Left renal pelvis (tissue), 4 donors: ENCODE results near the gene BTRC. TPM values are rescaled to one million over a fixed set of nuclear protein-coding genes. Genes with fewer than 3 reads are reported as not detected.

Source experiments
- DNase-seq, 4 donors: peaks; one replicate each; pipeline ENCODE4 v3.0.0-alpha.2; 2013; ENCODE audit warnings: low read depth in 4 of 4, low spot score in 3 of 4
- polyA plus RNA-seq, 4 donors: library from polyadenylated mRNA; unstranded; fragments of 120-200 nt; gene quantifications; one replicate each; pipeline ENCODE4 v1.2.1, GENCODE V29; 2013; ENCODE audit not compliant: insufficient read length in 4 of 4

Gene BTRC
- polyA plus RNA-seq, 4 donors = 24.9 to 29.0 (median 26.6) TPM

DNA sequence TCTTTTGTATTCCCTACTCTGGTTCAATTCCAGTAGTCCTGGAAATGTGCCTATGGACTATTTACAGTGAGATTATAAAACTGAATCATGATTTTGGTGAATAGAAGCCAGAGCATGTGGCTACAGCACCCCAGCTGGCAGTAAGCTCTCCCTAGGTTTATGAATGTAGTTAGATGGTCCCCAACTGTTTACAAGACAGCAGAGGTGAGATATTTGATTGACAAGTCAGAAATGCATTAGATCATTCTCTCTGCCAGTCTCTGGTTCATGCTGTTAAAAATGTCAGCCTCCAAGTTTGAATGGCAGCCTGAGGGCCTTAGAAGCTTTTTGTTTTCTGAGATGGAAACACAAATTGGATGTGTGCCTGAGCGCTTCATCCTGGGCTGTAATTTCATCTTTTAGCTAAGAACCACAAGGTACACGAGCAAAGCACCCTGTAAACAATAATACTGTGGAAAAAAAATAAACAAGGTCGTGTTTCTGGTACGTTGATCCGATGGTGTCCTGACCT, 85.0 kb downstream of the BTRC start:
- no peak for DNase-seq

DNA sequence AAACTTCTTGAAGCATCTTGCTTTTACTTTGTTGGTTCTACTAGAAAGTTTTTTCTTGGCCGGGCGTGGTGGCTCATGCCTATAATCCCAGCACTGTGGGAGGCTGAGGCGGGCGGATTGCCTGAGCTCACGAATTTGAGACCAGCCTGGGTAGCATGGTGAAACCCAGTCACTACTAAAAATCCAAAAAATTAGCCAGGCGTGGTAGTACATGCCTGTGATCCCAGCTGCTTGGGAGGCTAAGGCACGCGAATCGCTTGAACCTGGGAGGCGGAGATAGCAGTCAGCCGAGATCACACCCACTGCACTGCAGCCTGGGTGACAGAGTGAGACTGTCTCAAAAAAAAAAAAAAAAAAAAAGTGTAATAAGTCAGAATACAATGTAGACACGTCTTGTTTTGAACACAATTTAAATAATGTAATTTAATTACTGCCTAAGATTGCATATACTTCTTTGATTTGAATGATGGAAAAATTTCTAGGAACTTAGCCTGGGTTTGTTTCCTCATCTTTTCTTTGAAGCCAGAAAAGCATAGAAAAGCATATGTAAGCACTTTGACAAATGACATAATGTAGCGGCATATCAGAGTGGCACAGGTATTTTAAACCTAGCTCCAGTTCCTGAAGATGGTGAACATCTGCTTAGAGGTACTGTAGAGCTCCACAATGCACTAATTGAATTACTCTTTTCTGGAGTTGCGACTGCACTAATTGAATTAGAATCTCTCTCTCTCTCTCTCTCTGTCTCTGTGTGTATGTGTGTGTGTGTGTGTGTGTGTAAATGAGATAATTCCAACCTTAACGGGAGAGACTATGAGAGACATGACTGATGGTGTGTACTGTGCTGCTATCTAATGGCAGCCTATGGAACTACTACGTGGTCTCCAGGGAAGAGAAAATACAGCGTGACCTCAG, 87.8 kb downstream of the BTRC start:
- DNase-seq = peak; percentile 14 to 47 (median 32)

DNA sequence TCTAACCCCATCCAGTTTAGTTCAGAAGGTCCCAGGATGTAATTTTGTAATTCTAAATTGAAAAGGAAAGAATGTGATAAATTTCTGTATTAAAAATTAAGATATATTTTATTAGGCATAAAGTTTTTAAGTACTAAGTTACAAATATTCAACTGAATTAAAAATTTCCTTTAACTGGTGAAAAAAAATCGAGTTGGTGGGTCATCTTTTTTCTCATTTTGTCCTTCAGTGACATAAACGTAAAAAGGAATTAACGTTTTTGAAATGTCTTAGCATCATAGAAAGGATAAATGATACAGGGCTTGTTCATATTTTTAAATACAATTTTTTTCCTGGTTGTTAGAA, 88.5 kb downstream of the BTRC start:
- no peak for DNase-seq

DNA sequence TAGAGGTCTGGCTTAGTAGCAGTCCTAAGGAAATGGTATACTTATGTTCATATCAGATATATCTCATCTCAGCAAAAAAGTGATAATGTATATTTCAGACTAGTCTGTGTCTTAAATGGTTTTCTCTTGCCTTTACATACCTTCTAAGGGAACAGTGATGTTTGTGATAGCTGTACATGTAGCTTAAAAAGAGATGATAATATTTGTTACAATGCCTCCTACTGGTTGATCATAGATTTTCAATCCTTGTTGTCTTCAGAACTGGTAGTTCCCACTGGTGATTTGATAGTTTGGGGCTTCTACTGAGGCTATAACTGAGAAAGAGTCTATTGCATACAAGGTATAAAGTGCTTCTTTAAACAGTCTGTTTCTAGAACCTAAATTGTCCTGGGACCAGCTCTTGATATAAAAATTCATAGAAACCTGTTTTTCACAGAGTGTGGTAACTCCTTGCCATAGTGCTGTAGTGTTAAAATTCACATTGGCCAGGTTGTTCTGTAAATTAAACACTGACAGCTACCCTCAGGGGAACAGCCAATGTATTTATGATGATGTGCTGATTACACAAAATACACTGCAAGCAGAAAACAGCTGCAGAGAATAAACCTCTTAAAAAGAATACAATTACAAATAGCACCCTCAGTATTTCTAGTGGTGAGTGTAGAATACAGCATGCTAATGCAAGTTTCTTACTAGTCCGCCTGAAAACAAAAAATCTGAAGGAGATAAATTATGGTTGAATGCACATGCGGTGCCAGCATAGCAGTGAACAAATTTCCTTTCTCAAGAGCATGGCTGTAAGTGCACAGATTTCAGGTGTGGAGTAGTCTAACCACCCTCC, 90.3 kb downstream of the BTRC start:
- no peak for DNase-seq

DNA sequence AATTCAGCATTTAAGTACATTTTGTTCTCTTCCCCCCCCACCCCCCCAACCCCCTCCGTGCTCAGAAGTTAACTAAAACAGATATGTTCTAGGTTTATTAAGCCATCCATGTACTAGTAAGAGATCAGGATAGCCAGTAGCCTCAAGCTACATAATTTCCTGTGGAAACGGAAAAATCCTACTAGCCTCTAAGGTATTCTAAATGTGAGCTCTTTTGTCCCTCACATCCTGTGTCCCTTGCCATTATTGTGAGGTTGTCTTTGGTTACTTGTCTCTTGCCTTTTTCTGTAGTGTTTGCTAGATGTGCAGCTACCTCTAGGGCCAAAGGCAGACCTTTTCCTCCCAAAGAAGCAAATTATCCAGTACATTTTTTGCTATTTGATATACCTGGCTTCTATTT, 92.1 kb downstream of the BTRC start:
- no peak for DNase-seq

DNA sequence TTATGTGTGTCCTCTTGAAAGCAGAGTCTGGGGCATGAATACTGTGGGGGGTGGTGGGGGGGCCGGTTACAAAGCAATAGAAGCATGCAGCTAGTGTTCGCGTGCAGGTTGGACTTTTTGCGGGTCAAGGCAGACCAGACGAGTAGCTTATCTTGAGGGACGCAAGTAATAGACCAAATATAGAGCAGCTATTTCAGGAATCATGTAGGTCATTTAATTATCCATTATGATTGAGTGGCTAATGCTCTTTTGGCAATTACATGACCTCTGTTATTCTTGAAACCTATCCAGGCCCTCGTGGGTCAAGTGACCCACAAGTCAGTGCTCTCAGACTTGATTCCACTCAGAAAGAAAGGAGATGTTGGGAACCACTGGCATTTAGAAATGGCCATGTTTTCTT, 93.0 kb downstream of the BTRC start:
- no peak for DNase-seq

DNA sequence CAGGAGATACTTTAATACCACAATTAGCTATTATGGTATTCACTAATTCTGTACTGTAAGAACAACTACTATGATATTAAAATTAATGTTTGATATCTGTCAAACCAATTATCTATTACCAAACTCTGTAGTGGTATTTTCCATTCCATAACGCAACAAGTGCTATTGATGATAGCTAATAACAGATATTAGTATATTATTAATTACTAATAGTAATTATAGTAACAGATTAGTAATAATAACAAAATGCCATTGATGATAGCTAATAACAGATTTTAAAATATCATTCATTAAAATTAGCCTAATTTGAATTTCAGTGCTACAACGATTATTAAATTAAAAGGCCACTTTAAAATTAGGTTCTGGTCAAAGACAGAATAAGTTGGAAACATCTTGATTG, 93.5 kb downstream of the BTRC start:
- no peak for DNase-seq

DNA sequence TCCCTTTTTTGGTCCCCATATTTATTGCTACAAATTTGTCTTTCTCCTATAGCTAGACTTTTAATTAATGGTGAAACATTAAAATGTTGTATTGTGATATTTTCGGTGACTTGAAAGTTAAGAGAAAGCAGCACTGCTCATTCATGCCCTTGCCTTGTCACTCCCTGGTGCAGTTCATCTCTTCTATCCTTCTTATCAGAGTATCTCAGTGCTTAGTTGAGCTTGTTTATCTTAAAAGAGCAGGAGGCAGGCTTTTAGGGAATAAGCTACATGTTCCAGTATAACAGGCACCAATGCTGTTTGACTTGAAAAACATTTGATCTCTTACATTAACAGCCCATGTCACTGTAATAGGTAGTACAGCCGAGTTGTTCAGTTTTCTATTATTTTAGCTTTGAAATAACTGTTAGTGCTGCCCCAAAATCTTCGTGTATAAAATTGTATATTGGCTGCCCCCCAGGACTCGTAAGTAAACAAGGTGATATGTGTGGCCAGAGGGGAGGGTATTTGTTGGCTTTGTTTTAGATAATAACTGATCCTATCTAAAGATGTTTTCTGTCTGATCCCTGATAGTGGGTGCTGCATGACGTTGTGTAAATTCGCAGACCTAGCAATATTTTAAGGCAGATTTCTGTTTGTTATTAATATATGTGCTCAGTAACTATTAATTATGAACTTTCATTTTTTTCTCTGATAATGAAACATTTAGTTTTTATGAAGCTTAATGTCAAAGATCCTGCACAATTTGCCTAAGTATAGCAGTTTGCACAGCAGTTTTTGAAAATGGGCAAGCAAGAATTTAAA, 96.5 kb downstream of the BTRC start:
- DNase-seq = no peak

DNA sequence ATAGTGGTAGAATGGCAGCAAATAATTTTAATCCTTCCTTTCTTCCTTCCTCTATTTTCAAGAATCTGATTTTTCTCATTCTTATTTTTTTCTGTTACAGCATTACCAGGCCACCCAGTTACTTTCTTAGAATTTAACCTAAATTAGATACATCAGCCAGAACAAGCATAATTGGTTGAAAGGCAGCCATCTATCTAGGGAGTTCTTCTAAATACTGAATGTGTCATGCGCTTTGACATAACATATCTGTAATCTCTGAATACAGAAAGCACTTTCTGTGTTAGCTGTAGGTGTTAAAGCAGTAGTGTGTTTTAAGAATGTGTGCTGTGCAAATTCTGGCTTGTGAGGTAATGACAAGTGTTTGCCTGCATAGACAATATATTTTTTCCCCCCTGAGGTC, 97.3 kb downstream of the BTRC start:
- DNase-seq = no peak

DNA sequence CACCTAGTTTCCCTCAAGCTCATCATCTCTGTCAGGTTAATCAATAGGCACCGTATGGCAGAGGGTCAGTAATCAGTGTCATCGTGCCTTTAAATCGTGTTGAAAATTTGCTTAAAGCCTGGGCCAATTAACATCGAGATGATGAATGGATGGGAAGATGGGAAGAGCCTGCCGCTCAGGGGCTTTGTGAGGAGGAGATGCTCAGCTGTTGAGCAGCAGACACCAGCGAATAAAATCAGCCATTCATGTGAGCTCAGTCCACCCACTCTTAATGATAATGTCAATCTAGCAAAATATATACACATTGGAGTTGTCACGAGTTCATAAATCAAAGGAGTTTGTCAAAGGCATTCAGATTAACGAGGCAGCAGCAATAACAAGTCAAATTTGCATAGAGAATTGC, 97.7 kb downstream of the BTRC start:
- DNase-seq = no peak

DNA sequence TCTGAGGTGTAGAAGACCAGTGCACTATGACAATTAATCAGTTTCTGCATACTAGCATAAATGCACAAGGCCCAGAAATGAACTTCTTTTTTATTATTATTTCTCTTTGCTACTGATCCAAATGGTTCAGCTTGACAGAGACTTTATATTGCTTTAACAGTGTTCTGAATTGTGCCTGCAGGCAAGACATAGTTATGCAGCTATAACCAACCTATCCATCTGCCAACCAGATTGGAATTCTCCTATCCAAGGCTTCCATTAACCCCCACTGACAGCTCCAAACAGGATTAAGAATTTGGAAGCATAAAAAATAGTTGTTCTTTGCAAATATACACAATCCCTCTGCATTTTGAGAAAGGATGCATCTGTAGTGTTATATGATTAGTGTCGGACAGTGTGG, 98.2 kb downstream of the BTRC start:
- no peak for DNase-seq

DNA sequence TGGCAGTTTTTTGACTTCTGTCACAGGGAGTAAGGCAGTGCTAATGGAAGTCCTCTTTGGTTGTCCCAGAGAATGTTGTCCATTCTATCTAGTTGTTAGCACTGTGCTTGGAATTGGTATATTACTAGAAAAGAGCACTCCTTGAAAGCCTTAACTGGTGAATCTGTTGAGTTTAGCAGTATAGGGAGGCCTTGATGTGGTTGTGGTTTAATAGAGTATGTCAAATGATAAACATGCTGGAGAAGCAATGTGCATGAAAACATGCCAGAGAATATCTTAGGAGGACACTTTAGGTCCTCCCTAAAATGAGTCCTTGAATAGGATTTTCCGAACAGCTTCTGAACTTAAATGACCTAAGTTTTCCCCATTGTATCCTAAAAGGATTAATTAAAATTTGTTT, 98.6 kb downstream of the BTRC start:
- DNase-seq = no peak

DNA sequence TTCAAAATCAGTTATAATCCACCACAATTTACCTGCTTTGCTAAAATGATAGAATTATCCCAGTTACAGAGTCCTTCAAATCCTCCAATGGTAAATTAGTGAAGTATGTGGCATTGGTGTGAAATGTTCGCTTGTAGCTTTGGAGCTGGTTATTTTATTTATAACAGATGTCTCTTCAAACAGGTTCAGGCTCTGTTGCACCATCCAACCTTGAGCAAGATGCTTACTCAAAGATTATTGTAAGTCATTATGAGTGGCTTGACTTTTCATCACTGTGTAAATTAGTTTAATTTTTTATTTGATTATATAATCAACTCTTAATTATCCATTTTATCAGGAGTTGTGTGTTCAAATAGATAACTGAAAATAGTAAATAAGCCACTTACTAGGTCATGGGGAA, 99.4 kb downstream of the BTRC start:
- no peak for DNase-seq

DNA sequence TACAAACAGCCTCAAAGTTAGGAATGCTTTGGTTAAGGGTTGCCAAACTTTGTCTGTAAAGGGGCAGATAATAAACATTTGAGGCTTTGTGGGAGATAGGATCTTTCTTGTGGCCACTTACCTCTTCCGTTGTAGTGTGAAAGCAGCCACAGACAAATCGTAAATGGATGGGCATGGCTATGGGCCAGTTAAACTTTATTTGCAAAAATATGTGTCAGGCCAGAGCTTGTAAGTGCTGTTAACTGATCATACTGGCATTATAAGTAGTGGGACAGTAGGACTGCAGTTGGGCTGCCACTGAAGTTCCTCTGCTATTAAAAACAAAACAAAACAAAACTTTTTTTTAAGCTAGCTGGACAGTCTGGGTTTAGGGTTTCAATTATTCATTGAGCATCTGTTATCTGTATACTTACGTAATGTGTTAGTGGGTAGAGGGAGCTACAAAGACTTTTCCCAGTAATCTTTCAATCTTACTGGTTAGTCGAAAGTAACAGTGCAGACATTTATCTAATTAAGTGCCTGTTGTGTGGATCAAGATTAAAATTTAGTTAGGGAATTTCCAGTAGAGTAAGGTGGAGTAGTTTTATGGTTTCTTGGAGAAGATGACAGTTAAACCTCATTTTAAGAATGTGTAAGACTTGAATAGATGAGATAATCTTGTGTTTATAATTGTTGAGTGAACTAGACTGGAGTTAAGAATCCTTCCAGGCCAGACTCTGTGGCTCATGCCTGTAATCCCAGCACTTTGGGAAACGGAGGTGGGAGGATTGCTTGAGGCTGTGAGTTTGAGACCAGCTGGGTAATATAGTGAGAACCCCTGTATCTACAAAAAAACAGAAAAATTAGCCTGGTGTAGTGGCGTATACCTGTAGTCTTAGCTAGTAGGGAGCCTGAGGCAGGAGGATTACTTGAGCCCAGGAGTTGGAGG, 100.1 kb downstream of the BTRC start:
- no peak for DNase-seq

DNA sequence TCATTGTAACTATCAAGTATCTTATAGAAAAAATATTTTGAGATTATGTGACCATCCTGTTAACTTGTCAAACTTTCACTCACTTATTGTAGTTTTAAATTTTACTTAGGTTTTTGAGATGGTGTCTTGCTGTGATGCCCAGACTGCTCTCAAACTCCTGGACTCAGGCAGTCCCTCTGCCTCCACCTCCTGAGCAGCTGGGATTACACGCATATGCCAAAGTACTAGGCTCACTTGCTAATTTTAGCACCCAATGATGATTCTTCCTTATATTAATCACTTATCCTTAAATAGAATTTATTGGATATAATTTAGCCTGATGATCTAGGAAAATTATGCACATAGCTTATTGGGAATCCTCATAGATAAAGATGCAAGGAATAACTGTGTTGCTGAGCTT, 104.9 kb downstream of the BTRC start:
- no peak for DNase-seq

DNA sequence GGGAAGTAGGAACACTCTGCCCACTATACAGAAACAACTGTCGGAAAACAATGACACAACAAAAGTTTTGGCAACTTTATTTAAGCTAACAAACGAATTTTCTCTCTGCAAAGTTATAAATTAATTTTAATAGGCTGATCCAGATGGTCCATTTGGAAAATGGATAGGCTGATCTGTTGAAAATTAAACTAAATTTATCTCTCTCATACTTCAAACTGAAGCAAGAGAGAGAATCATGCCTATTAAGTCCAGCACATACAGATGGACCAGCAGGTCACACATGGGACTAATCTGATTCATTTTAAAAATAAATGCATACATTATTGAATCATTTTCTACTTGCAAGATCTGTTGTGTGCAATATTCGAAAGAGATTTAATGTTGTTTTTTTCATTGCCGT, 110.1 kb downstream of the BTRC start:
- no peak for DNase-seq

DNA sequence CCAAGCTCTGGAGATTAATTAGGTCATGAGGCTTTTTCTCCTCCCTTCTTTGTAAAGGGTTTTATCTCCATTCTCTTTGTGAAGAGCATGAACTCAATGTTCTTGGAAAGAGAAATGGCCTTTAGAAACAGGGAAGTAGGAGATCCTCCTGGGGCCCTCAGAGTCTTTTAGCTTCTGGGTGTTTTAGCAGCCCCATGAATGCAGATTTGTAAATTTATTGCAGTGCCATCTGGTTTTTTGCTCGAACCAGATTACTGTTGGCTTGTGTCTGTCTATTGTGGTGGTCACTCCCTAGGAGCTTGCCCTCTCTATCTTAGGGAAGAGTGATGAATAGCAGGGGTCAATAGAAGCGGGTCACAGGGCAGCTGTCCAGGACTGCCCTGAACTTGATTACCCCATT, 110.6 kb downstream of the BTRC start:
- no peak for DNase-seq

DNA sequence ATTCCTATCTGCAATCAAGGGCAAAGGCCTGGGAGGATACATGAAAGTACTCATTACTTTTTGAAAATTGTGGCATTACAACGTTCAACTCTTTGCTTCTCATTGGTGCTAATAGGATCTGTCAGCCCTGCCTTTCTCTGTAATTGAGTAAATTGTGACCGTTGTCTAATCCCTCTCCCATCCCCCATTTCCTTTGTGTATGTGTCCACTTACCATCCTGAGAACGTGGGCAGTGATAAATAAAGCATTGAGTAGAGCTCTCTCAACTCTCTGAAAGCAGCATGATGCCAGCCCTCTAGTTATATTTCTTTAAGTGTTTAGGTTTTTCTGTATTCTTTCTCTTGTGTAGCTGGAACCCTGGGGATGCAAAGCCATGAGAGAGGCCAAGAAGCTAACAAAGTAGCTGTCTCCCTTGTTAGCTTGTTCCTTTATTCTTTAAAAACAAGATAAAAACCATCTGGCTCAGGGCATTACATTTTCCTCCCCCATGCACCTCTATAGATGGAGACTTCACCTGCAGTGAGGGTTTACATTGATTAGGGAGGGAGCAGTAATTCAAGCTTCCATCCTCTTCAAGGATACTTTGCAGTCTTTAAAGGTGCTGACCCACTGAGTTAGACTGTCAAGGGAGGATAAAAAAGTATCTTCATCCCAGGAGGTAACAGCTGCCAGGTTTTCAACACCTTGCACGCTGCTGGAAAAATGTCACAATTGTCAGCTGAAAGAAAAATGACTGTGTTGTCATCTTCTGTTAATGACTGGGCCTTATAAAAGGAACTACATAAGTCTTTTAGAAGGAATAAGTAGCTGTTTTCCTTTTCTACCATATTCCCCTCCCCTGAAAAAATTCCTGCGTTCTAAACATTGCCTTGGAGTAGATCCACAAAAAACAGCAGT, 112.3 kb downstream of the BTRC start:
- DNase-seq = no peak

DNA sequence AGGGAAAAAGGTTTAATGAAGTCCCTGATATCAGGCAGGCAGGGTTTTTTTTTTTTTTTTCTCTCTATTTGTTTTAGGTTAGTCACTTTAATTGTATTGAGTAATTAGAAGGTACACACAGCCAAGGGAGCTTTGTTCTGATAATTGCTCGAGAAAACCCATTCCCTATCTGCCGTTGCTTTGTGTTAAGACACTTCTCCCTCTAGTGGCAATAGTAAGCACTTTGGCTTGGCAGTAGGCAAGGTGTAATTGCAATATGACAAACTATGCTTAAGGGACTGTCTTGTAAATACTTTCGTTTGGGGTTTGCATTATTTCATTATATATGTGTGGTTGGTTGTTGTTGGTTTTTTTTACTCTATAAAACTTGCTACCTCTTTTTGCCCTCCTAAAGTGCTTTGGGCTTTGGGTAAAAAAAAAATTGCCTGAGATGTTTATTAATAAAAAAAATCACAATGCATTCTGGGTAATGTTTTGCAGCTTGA, 113.4 kb downstream of the BTRC start:
- DNase-seq = peak in 1 of 4 donors; percentile 53
